ENCODE data around the gene STING1.
"Not testable (repeated sequence)": the region's sequence is repeated elsewhere in the genome, so short reads cannot be mapped to it uniquely, and the experiment has no call there.

STING1 gene

DNA sequence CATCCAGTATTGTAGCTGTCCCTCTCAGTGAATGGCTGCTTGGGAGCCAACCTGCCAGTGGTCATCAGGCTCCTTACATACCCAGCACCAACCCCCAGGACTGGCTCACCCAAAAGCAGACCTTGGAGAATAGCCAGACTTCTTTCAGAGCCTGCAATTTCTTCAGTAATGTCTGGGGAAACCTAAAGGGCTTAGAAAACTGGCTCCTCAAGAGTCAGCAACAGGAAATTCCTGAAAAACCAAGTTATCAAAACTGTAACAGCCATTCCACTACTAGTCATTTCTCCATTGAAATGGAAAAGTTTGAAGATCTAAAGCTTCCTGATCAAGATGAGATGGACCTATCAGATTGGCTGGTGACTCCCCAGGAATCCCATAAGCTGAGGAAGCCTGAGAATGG is 12.3 kb upstream of the STING1 start:
- Histone ChIP-seq H3K27me3 (ENCODE audit: insufficient read depth, poor library complexity, severe bottlenecking) (no peaks in the 10 kb centered on the region), H3K27ac (replicated peaks) (no peak overlapping the region), H3K4me3 (replicated peaks; ENCODE audit: insufficient read depth, low read length) (no peak overlapping the region)
- TF ChIP-seq, protein P1, sequence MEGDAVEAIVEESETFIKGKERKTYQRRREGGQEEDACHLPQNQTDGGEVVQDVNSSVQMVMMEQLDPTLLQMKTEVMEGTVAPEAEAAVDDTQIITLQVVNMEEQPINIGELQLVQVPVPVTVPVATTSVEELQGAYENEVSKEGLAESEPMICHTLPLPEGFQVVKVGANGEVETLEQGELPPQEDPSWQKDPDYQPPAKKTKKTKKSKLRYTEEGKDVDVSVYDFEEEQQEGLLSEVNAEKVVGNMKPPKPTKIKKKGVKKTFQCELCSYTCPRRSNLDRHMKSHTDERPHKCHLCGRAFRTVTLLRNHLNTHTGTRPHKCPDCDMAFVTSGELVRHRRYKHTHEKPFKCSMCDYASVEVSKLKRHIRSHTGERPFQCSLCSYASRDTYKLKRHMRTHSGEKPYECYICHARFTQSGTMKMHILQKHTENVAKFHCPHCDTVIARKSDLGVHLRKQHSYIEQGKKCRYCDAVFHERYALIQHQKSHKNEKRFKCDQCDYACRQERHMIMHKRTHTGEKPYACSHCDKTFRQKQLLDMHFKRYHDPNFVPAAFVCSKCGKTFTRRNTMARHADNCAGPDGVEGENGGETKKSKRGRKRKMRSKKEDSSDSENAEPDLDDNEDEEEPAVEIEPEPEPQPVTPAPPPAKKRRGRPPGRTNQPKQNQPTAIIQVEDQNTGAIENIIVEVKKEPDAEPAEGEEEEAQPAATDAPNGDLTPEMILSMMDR (IDR thresholded peaks at IDR 0.05; ENCODE audit: insufficient read depth, low read length), result no peak
- TF ChIP-seq GABPA (IDR thresholded peaks at IDR 0.05; ENCODE audit: low read depth), result no peak
- TF ChIP-seq SPI1 (IDR thresholded peaks at IDR 0.05; ENCODE audit: borderline replicate concordance, low read depth), result no peak
- TF ChIP-seq POLR2AphosphoS5 (IDR thresholded peaks at IDR 0.05; ENCODE audit: low read depth), result no peak
- TF ChIP-seq, protein P2, sequence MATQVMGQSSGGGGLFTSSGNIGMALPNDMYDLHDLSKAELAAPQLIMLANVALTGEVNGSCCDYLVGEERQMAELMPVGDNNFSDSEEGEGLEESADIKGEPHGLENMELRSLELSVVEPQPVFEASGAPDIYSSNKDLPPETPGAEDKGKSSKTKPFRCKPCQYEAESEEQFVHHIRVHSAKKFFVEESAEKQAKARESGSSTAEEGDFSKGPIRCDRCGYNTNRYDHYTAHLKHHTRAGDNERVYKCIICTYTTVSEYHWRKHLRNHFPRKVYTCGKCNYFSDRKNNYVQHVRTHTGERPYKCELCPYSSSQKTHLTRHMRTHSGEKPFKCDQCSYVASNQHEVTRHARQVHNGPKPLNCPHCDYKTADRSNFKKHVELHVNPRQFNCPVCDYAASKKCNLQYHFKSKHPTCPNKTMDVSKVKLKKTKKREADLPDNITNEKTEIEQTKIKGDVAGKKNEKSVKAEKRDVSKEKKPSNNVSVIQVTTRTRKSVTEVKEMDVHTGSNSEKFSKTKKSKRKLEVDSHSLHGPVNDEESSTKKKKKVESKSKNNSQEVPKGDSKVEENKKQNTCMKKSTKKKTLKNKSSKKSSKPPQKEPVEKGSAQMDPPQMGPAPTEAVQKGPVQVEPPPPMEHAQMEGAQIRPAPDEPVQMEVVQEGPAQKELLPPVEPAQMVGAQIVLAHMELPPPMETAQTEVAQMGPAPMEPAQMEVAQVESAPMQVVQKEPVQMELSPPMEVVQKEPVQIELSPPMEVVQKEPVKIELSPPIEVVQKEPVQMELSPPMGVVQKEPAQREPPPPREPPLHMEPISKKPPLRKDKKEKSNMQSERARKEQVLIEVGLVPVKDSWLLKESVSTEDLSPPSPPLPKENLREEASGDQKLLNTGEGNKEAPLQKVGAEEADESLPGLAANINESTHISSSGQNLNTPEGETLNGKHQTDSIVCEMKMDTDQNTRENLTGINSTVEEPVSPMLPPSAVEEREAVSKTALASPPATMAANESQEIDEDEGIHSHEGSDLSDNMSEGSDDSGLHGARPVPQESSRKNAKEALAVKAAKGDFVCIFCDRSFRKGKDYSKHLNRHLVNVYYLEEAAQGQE (IDR thresholded peaks at IDR 0.05; ENCODE audit: insufficient replicate concordance, low read depth), result no peak
- no peak for DNase-seq (ENCODE audit: low read depth in 1 of 2, low spot score in 1 of 2)

DNA sequence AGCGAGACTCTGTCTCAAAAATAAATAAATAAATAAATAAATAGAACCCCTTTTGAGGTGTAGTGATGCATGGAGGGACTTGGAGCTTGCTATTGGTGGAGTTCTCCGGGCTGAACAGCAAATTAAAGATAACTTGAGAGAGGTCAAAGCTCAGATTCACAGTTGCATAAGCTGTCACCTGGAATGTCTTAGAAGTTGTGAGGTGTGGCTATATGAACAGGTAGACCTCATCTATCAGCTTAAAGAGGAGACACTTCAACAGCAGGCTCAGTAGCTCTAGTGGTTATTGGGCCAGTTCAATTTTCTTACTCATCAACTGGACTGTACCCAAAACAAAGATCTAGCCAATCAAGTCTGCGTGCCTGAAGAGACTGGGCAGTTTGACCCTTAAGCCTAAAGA is 11.7 kb upstream of the STING1 start:
- Histone ChIP-seq H3K27ac (replicated peaks) (no peak overlapping the region), H3K27me3 (ENCODE audit: insufficient read depth, poor library complexity, severe bottlenecking) (no peaks in the 10 kb centered on the region)
- DNase-seq (ENCODE audit: low read depth in 1 of 2, low spot score in 1 of 2), result no peak

DNA sequence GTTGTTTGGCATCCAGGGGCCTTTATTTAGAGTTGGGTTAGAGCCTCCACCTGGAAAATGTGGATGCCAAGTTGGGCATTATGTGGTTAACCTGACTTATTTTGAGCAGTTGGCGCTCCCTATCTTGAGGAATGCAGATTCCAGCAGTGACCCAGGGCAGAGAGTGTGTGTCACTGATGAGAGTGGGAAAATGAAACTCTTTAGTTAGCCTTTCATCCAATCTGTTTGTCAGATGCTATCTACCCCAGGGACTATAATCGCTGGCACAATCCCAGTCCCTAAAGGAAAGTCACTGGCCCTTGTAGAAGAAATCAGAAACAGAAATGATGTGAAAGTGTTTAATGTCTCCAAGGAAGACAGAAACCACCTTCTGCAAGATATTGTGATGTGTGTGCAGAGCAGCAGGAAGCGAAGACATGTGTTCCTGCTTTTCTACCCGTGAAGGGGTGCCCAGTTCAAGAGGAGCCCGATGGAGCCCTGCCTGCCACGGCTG is 10.2 kb upstream of the STING1 start:
- DNase-seq (ENCODE audit: low read depth in 1 of 2, low spot score in 1 of 2), result no peak
- H3K4me3 ChIP-seq (replicated peaks; ENCODE audit: insufficient read depth, low read length), result no peak overlapping the region
- no peak overlapping the region for H3K27ac ChIP-seq (replicated peaks)
- no peaks in the 10 kb centered on the region for H3K27me3 ChIP-seq (ENCODE audit: insufficient read depth, poor library complexity, severe bottlenecking)
- TF ChIP-seq SPI1 (IDR thresholded peaks at IDR 0.05; ENCODE audit: borderline replicate concordance, low read depth), result no peak
- TF ChIP-seq GABPA (IDR thresholded peaks at IDR 0.05; ENCODE audit: low read depth), result no peak

More for the DNA sequence above, 11.7 kb upstream of the STING1 start:
- TF ChIP-seq, protein P1 (IDR thresholded peaks at IDR 0.05; ENCODE audit: insufficient read depth, low read length), result no peak
- TF ChIP-seq, protein P2 (IDR thresholded peaks at IDR 0.05; ENCODE audit: insufficient replicate concordance, low read depth), result no peak
- TF ChIP-seq SPI1 (IDR thresholded peaks at IDR 0.05; ENCODE audit: borderline replicate concordance, low read depth) (no peak), GABPA (IDR thresholded peaks at IDR 0.05; ENCODE audit: low read depth) (no peak), POLR2AphosphoS5 (IDR thresholded peaks at IDR 0.05; ENCODE audit: low read depth) (no peak)
- H3K4me3 ChIP-seq (replicated peaks; ENCODE audit: insufficient read depth, low read length), result no peak overlapping the region

DNA sequence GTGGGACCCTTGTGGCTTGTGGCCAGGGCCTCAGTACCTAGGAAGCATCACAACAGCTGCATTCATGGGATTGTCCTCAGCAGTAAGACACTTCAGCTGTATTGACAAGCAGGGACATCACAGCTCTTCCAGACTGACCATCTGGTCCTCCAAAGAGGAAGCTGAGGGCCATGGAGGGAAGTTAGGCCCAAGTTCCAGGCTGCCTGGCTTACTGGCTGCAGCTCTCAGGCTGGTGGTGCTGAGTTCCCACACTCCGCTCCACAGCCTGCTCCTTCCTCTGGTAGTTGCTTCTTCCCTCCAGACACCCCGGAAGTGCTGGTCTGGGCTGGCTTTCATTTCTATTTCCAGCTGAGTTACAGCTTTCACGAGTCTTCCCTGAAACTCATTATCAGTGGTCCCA is 5.7 kb upstream of the STING1 start:
- TF ChIP-seq POLR2AphosphoS5 (IDR thresholded peaks at IDR 0.05; ENCODE audit: low read depth) (no peak), SPI1 (IDR thresholded peaks at IDR 0.05; ENCODE audit: borderline replicate concordance, low read depth) (0 out of 2 replicates have a peak, but pooled peaks have one; percentile 10)
- H3K27ac ChIP-seq (replicated peaks), result peak overlapping the region; percentile 62
- H3K27me3 ChIP-seq (ENCODE audit: insufficient read depth, poor library complexity, severe bottlenecking), result no peaks in the 10 kb centered on the region
- DNase-seq (ENCODE audit: low read depth in 1 of 2, low spot score in 1 of 2), result peak in 1 of 2 experiments; percentile 63
- no peak overlapping the region for H3K4me3 ChIP-seq (replicated peaks; ENCODE audit: insufficient read depth, low read length)

DNA sequence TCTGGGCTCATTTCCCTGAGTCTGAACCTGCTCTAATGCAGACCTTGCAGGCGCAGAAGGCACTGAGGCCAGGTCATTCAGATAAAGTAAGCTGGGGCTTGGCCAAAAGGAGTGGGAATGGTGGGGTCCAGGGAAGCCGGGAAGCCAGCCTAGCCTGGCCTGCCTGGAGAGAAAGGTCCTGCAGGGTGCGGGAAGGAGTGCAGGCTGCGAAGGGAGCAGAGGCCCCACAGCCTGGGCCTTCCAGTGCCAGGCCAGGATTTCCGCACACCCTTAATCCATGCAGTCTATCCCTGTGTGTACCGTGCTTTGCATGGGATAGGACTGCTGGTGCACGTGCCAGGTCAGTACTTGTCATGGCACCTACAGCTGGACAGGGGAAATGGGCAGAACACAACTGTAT is 3.6 kb upstream of the STING1 start:
- H3K4me3 ChIP-seq (replicated peaks; ENCODE audit: insufficient read depth, low read length), result no peak overlapping the region
- TF ChIP-seq, protein P1 (IDR thresholded peaks at IDR 0.05; ENCODE audit: insufficient read depth, low read length), result no peak
- TF ChIP-seq GABPA (IDR thresholded peaks at IDR 0.05; ENCODE audit: low read depth) (no peak), SPI1 (IDR thresholded peaks at IDR 0.05; ENCODE audit: borderline replicate concordance, low read depth) (no peak), POLR2AphosphoS5 (IDR thresholded peaks at IDR 0.05; ENCODE audit: low read depth) (no peak)
- TF ChIP-seq, protein P2 (IDR thresholded peaks at IDR 0.05; ENCODE audit: insufficient replicate concordance, low read depth), result no peak
- no peak for DNase-seq (ENCODE audit: low read depth in 1 of 2, low spot score in 1 of 2)
- no peak overlapping the region for H3K27ac ChIP-seq (replicated peaks)
- H3K27me3 ChIP-seq (ENCODE audit: insufficient read depth, poor library complexity, severe bottlenecking), result no peaks in the 10 kb centered on the region

DNA sequence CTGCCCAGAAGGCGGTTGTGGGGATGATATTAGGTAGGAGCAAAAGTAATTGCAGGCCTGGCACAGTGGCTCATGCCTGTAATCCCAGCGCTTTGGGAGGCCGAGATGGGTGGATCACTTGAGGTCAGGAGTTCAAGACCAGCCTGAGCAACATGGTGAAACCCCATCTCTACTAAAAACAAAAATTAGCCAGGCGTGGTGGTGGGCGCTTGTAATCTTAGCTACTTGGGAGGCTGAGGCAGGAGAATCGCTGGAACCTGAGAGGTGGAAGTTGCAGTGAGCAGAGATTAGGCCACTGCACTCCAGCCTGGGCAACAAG is 291 bp upstream of the STING1 start:
- H3K27me3 ChIP-seq (ENCODE audit: insufficient read depth, poor library complexity, severe bottlenecking); DNase-seq (ENCODE audit: low read depth in 1 of 2, low spot score in 1 of 2); H3K4me3 ChIP-seq (replicated peaks; ENCODE audit: insufficient read depth, low read length): not testable (repeated sequence)
- H3K27ac ChIP-seq (replicated peaks), result peak overlapping the region; percentile 93
